Epithelial cell of alveolus of lung (primary cell): Measurements from ENCODE around the gene C1orf115. TPM values are rescaled to one million over a fixed set of nuclear protein-coding genes. Genes with fewer than 3 reads are reported as not detected.

Experiments
- total RNA-seq: library from RNA; depleted of rRNA; stranded (reverse); fragments of >200 nt; gene quantifications from 2 replicates; pipeline ENCODE4 v1.2.1, GENCODE V29; 2015

C1orf115 gene, protein sequence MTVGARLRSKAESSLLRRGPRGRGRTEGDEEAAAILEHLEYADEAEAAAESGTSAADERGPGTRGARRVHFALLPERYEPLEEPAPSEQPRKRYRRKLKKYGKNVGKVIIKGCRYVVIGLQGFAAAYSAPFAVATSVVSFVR
- 1.7 and 5.2 TPM in 2 replicates for total RNA-seq

DNA sequence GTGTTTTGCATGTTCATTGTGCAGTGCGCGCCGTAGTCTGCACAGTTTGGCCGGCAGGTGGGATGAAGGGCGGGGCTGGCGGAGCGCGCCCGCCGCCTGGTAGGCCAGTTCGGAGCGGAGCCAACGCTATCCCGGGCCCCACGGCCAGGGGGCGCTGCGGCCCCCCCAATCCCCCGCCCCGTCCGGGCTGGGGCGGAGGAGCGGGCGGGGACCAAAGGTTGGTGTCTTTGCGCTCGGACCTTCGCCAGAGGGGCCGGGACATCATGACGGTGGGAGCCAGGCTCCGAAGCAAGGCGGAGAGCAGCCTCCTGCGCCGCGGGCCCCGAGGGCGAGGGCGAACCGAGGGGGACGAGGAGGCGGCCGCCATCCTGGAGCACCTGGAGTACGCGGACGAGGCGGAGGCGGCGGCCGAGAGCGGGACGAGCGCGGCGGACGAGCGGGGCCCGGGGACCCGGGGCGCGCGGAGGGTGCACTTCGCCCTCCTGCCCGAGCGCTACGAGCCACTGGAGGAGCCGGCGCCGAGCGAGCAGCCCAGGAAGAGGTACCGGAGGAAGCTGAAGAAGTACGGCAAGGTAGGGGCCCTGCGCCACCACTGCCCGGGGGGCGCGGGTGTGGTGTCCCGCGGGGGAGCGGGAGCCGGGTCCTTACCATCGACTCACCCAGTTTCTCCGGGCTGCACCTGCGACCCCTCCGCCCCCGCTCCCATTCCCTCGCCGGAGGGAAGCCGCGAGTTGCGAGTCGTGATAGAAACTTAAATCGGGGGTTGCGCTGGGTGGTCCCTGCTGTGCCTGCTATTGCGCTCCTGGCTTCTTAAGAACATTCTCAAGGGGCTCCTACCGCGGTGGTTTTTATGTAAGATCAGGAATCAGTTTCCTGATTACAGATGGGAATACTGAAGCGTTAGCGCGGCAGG lies at the start of gene C1orf115:
Gene C1orf115 (plus strand): TSS at position 224 of the 913 bp plus-strand sequence. CDS start 40 bp downstream, at position 264.

DNA sequence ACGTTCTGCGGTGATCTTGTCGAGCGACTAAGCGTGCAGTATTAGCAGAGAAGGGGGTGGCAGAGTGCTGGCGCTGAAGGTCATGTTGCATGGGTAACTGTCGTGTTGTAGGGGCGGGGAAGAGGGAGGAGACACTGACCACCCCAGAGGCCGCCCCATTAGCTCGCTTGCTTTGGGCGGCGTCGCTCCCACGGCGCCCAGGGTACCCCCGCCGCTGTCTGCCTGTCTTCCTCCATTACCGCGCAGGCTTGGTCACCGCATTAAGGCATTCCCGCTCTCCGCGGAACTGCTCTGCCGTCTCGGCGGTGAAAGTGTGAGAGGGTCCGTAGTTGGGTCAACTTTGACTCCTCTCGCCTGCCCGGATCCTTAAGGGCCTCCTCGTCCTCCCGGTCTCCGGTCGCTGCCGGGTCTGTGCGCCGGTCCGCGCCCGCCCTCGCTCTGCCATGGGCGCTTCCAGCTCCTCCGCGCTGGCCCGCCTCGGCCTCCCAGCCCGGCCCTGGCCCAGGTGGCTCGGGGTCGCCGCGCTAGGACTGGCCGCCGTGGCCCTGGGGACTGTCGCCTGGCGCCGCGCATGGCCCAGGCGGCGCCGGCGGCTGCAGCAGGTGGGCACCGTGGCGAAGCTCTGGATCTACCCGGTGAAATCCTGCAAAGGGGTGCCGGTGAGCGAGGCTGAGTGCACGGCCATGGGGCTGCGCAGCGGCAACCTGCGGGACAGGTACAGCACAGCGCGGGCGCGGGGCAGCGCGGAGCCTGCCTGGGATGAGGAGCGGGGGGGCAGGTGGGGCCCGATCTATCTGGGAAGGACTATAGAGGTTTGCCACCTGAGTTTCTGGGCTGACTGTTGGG lies 58.1 kb downstream of the C1orf115 start, which contains the start of gene MTARC2:
Gene MTARC2 (plus strand): TSS at position 234 of the 846 bp plus-strand sequence. CDS start 210 bp downstream, at position 444.

Other genes with a start within 250 kb of the C1orf115 start
- 1.8 and 23.8 TPM in 2 replicates for gene MARK1, start 162.2 kb upstream of the C1orf115 start, total RNA-seq
- gene MTARC2, start 58.0 kb downstream of the C1orf115 start, total RNA-seq = 4.1 and 10.0 TPM in 2 replicates
- gene MTARC1, start 96.5 kb downstream of the C1orf115 start, total RNA-seq = 1.2 and 4.6 TPM in 2 replicates
- 15.4 and 22.9 TPM in 2 replicates for gene HLX, start 189.1 kb downstream of the C1orf115 start, total RNA-seq